HG02623 (cell line): ENCODE data around the gene DRC7.

ENCODE experiments used
- ATAC-seq: cut with Tn5 transposase; IDR thresholded peaks from one replicate; pipeline ENCODE4 v1.9.1; 2021; ENCODE audit warnings: moderate library complexity; ENCODE audit not compliant: unreplicated experiment

DRC7 gene

DNA sequence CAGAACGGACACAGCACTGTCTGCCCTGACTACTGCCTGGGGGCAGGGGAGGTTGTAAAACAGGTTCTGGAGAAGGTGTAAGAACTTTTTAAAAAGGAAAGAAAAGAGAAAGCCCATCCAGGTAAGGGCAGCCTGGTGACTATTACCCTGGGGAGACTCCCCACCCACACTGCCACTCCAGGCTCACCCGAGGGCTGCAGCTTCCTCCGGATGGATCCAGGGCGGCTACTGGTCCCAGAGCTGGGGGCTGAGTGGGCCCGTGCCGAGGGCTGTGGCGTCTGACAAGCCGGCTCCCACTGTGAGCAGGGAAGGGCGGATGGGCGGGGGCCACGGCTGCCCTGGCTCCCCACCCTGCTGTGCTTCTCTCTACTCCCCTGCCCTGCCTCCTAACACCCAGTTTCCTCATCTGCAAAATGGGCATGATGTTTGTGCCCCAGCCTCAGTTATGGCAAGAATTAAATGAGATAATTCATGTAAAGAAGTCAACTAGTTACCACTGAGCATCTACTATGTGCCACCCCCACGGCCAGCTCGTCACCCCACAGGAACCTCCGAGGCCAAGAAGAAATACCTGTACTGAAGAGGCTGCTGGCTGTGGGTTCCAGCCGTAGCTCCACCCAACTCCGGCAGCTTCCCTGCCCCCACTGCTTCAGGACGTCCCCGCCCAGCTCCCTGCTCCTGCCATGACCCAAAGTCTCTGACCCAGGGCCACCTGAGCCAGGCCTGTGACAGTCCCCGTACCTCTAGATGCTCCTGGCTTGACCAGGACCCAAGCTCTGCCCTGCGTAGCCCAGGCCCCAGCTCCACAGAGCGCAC is 65.1 kb downstream of the DRC7 start:
- ATAC-seq = no peak

DNA sequence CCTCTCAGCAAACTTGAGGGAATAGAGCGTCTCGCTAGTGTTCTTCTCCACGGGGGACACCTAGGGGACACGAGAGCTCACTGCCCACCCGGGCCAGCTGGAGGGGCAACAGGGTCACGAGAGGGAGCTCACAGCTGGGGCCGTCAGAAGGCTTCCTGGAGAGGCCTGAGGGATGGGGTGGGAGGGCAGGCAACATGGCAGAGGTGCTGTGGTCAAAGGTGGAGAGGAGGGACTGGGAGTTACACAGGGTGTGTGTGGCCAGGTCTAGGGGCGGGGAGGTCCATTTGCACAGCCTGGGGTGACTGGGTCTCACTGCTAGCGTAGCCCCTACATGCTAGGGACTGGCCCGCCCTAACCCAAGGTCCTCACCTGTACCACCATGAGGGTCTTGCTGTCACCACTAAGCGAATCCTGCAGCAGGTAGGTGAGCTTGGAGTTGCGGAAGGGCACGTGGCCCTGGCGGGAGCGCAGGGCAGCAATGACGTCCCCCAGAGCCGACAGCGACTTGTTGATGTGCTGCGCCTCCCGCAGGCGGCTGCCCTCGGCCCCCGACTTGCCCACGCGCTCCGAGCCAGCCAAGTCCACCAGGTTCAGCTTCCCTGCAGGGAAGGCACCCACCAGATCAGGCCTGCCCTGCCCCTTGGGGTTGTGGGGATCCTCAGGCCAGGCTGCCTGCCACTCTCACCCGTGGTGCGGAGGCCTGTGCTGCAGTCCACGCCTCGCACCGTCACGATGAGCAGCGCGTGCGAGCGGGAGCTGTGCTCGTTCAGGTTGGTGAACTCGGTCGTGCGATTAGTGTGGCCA is 66.0 kb downstream of the DRC7 start:
- ATAC-seq = no peak

DNA sequence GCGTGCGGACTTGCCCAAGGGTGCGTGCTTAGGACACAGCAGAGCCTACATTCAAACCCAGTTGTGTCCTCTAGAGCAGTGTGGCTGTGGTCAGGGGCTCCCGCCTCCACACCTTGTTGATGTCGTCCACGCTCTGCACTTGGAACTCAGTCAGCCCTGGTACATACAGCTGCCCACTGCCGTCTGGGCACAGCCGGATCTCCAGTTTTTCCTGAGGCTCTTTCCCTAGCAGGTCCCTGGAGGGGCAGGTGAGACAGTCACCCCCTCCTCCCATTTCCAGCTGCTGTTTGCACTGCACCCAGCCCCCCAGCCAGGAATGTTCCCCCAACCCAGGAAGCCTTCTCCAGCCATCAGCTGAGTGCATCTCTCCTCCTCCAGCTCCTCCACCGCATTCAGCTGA is 66.7 kb downstream of the DRC7 start:
- no peak for ATAC-seq

DNA sequence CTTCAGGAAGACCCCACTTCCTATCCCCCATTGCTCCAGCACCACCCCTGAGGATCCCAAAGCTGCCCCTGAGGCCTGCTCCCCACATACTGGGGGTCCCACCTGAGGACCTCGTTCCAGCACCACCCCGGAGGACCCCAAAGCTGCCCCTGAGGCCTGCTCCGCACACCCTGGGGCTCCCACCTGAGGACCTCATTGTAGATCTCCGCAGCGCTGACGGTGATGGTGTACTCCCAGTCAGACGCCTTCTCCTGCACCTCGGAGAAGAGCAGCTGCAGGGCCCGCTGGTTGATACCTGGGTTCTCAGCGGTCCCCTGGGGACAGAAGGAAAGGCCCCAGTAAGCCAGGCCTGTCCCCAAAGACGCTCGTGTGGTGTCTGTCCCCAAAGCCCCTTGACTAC is 67.4 kb downstream of the DRC7 start:
- no peak for ATAC-seq

GRCh38 chr16:57762365-57763040 is 67.9 kb downstream of the DRC7 start:
- ATAC-seq = no peak

- ATAC-seq = no peak
These were observed 68.8 kb downstream of the DRC7 start for GRCh38 chr16:57763285-57764005.

DNA sequence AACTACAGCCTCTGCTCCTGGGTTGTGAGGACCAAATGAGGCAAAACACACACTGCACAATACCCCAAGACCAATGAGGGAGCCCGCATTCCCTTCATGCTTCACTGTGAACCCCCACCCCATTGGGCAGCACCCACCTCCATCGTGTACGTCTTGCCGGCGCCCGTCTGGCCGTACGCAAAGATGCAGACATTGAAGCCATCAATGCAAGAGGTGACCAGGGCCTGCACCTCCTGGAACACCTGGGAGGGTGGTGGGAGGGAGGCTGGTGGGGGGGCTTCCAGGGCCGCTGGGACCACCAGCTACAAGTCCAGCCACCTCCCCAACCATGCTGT is 69.4 kb downstream of the DRC7 start:
- no peak for ATAC-seq

DNA sequence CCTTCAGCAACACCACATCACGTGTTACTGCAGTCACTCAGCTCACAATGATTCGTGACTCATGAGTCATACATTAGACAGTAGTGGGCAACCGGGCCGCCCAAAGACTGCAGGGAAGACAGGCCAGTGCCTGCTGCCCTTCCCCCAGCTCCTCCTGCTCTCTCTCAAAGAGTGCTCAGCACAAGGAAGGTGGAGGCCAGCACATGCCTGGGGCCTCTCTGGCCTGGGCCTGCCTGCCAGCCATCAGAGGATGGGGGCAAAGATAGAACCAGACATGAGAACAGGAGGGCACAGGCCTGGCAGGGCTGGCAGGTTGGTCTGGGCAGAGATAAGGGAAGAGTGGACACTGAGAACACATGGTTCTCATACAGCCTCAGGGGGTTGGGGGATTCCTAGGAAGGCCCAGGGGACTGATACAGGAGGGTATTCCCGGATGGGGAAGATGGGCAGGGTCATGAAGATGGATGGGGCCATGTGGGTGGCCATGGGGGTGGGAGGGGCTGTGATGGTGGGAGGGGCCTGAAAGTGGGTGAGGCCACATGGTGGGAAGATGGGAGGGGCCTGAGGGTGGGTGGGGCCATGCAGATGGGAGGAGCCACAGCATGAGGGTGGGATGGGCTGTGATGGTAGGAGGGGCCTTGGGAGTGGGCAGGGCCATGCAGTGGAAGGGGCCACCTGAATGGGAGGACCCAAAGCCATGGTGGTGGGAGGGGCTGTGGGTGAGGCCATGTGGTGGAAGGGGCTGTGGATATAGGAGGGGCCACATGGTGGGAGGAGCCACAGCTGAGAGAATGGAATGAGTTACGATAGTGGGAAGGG is 69.9 kb downstream of the DRC7 start:
- no peak for ATAC-seq

GRCh38 chr16:57765160-57765728 is 70.6 kb downstream of the DRC7 start:
- ATAC-seq = no peak

GRCh38 chr16:57766714-57767348 is 72.2 kb downstream of the DRC7 start:
- no peak for ATAC-seq

- no peak for ATAC-seq
These were observed 75.0 kb downstream of the DRC7 start for GRCh38 chr16:57769541-57770145.

DNA sequence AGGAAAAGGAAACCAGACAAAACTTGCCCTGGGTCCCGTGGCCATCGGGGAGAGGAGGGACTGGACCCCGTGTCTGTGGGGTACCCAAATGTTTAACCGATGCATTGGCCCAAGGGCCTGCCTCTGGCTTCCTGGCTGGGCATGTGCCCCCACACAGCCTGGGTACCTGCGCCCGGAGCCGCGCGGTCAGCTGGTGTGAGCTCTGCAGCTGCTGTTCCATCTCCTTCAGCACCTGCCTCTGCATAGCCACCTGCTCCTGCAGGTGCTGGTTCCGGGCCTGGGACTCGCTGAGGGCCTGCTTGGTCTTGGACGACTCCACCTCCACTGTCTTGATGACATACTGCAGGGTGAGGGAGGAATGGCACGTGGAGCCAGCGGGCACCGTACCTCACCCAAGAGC is 75.8 kb downstream of the DRC7 start:
- ATAC-seq = no peak

DNA sequence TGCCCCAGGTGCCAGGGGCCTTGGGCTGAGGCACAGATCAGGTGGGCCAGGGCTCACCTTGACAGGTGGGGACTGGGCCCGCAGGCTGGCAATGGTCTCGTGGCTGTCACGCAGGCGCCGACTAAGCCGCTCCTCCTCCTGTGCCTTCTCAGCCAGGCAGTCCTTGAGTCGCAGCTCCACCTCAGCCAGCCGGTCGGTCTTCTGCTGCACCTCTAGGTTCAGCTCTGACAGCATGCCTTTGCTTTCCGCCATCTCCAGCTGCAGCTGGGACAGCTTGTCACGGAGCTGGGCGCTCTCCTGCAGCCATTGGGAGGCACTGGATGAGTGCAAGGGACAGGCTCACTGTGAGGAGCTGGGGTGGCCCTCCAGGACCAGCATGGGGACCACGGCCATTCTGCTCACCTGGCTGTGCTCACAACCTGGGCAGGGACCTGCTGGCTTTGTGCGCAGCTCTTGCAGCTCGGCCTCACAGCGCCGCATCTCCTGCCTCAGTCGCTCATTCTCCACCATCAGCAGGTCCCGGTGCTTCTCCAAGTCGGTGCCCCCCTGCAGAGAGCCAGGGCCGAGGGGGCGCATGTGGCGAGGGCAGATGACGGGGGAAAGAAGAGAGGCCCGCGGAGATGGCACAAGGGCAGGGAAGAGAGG is 76.7 kb downstream of the DRC7 start:
- ATAC-seq = no peak

GRCh38 chr16:57773019-57773418 is 78.4 kb downstream of the DRC7 start:
- ATAC-seq = no peak

- no peak for ATAC-seq
These were observed 79.2 kb downstream of the DRC7 start for GRCh38 chr16:57773655-57774295.

GRCh38 chr16:57774705-57775285 is 80.2 kb downstream of the DRC7 start:
- no peak for ATAC-seq

GRCh38 chr16:57775661-57776469 is 81.3 kb downstream of the DRC7 start:
- no peak for ATAC-seq
